HEK293T (cell line): Measurements from ENCODE around the gene CAMLG.

Source experiments
- ELF4 ChIP-seq: fragments of 450-650 bp; IDR thresholded peaks from 2 replicates; pipeline ENCODE4 v1.6.1; 2017; ENCODE audit warnings: antibody characterized with exemption
- FOXA1 ChIP-seq: fragments of 450-650 bp; IDR thresholded peaks from 2 replicates; pipeline ENCODE4 v1.6.1; 2016; ENCODE audit warnings: mild to moderate bottlenecking
- FOXK2 ChIP-seq: fragments of 450-650 bp; IDR thresholded peaks from 2 replicates; pipeline ENCODE4 v1.6.1; 2016; ENCODE audit warnings: mild to moderate bottlenecking
- FOXM1 ChIP-seq: fragments of 450-650 bp; IDR thresholded peaks from 2 replicates; pipeline ENCODE4 v1.6.1; 2017; ENCODE audit warnings: mild to moderate bottlenecking, borderline replicate concordance
- L3MBTL2 ChIP-seq: fragments of 450-650 bp; conservative IDR thresholded peaks from 2 replicates; pipeline ENCODE4 v1.6.1; 2016; ENCODE audit warnings: mild to moderate bottlenecking
- NFRKB ChIP-seq: fragments of 450-650 bp; IDR thresholded peaks from 2 replicates; pipeline ENCODE4 v1.6.1; 2016; ENCODE audit warnings: mild to moderate bottlenecking, moderate library complexity
- SP1 ChIP-seq: fragments of 450-650 bp; IDR thresholded peaks from 2 replicates; pipeline ENCODE4 v1.6.1; 2017
- SUZ12 ChIP-seq: fragments of 450-650 bp; IDR thresholded peaks from 2 replicates; pipeline ENCODE4 v1.6.1; 2016; ENCODE audit warnings: mild to moderate bottlenecking
- ZNF384 ChIP-seq: fragments of 450-650 bp; IDR thresholded peaks from 2 replicates; pipeline ENCODE4 v1.6.1; 2016

DNA sequence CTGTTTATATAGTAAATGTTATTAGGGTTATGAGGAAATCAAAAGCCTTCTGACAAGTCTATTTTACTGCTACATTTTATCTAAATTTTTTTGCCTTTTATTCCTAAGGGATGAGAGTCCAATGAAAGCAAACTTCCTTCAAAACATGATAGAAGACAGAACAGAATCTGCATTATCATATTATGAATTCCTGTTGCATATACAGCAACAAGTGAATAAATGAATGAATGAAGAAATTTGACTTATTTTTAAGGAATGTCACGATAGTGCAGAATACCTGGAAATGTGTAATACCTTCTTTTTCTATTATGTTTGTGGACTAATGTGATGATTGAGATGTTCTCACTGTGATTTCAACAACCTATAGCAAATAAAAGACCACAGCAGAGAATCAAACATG is 13.5 kb upstream of the CAMLG start:
- TF ChIP-seq L3MBTL2: no peak
- TF ChIP-seq NFRKB: no peak
- TF ChIP-seq ZNF384: no peak
- no peak for TF ChIP-seq FOXA1
- TF ChIP-seq ELF4: no peak
- TF ChIP-seq SP1: no peak
- no peak for TF ChIP-seq FOXM1
- TF ChIP-seq FOXK2: no peak
- no peak for TF ChIP-seq SUZ12
